HG03060 (cell line): ENCODE measurements around the gene PWP1.
"Not testable (repeated sequence)": the region's sequence is repeated elsewhere in the genome, so short reads cannot be mapped to it uniquely, and the experiment has no call there.

Experiments used
- ATAC-seq: cut with Tn5 transposase; IDR thresholded peaks from one replicate; pipeline ENCODE4 v1.9.1; 2021; ENCODE audit warnings: low read depth, moderate number of reproducible peaks; ENCODE audit not compliant: unreplicated experiment

PWP1 gene

GRCh38 chr12:107667464-107667863, 18.1 kb upstream of the PWP1 start:
- no peak for ATAC-seq

GRCh38 chr12:107668320-107669098, 17.1 kb upstream of the PWP1 start:
- no peak for ATAC-seq

- no peak for ATAC-seq
Measured at GRCh38 chr12:107669946-107670345, 15.7 kb upstream of the PWP1 start.

- no peak for ATAC-seq
Measured at GRCh38 chr12:107670999-107671643, 14.5 kb upstream of the PWP1 start.

GRCh38 chr12:107677671-107678070, 7.9 kb upstream of the PWP1 start:
- no peak for ATAC-seq

- no peak for ATAC-seq
Measured at GRCh38 chr12:107679336-107679735, 6.3 kb upstream of the PWP1 start.

GRCh38 chr12:107681455-107681835, 4.2 kb upstream of the PWP1 start:
- no peak for ATAC-seq

- ATAC-seq = no peak
Measured at GRCh38 chr12:107681836-107682820, 3.5 kb upstream of the PWP1 start.

GRCh38 chr12:107684029-107684795, 1.4 kb upstream of the PWP1 start:
- ATAC-seq = no peak

- no peak for ATAC-seq
Measured at GRCh38 chr12:107684990-107685359, 624 bp upstream of the PWP1 start.

GRCh38 chr12:107695772-107696171, 10.2 kb downstream of the PWP1 start:
- ATAC-seq = not testable (repeated sequence)

- no peak for ATAC-seq
Measured at GRCh38 chr12:107702106-107702505, 16.5 kb downstream of the PWP1 start.

GRCh38 chr12:107704041-107704440, 18.4 kb downstream of the PWP1 start:
- no peak for ATAC-seq

- ATAC-seq = not testable (repeated sequence)
Measured at GRCh38 chr12:107705522-107705921, 19.9 kb downstream of the PWP1 start.

GRCh38 chr12:107715780-107716179, 30.2 kb downstream of the PWP1 start:
- no peak for ATAC-seq

GRCh38 chr12:107718606-107719005, 33.0 kb downstream of the PWP1 start:
- no peak for ATAC-seq

- not testable (repeated sequence) for ATAC-seq
Measured at GRCh38 chr12:107727327-107727726, 41.7 kb downstream of the PWP1 start.

GRCh38 chr12:107727742-107728141, 42.1 kb downstream of the PWP1 start:
- ATAC-seq = not testable (repeated sequence)

- ATAC-seq = no peak
Measured at GRCh38 chr12:107730618-107731341, 45.2 kb downstream of the PWP1 start.

GRCh38 chr12:107731366-107731765, 45.8 kb downstream of the PWP1 start:
- ATAC-seq = no peak
